BJ (cell line): ENCODE data around the gene TAP2. TPM values are rescaled to one million over a fixed set of nuclear protein-coding genes. Genes with fewer than 3 reads are reported as not detected.

Source experiments
- polyA plus RNA-seq: library from polyadenylated mRNA; depleted of rRNA; stranded (reverse); fragments of >200 nt; gene quantifications from 2 replicates; pipeline ENCODE4 v1.2.3, GENCODE V29; 2011; rRNA removed

Gene TAP2
- polyA plus RNA-seq, 1 experiment, result 25.4 TPM

Other genes starting within 250 kb of the TAP2 start
- not detected in 2 replicates for gene HLA-DRB1, start 248.9 kb downstream of the TAP2 start, polyA plus RNA-seq
- gene HLA-DQA1, start 201.3 kb downstream of the TAP2 start, polyA plus RNA-seq, result not detected in 2 replicates
- gene HLA-DQB1, start 172.1 kb downstream of the TAP2 start, polyA plus RNA-seq, result not detected in 2 replicates
- gene HLA-DQA2, start 97.3 kb downstream of the TAP2 start, polyA plus RNA-seq, result not detected in 2 replicates
- gene HLA-DQB2, start 75.2 kb downstream of the TAP2 start, polyA plus RNA-seq, result not detected in 2 replicates
- 0.12 and 0.16 TPM in 2 replicates for gene HLA-DOB, start 21.7 kb downstream of the TAP2 start, polyA plus RNA-seq
- 56.7 and 79.6 TPM in 2 replicates for gene PSMB8, start 5.3 kb upstream of the TAP2 start, polyA plus RNA-seq
- 58.4 and 80.4 TPM in 2 replicates for gene TAP1, start 15.0 kb upstream of the TAP2 start, polyA plus RNA-seq
- 37.9 and 44.7 TPM in 2 replicates for gene PSMB9, start 15.5 kb upstream of the TAP2 start, polyA plus RNA-seq
- gene HLA-DMB, start 102.3 kb upstream of the TAP2 start, polyA plus RNA-seq, result not detected in 2 replicates
- gene HLA-DMA, start 114.4 kb upstream of the TAP2 start, polyA plus RNA-seq, result 3.5 and 3.8 TPM in 2 replicates
- gene BRD2, start 129.9 kb upstream of the TAP2 start, polyA plus RNA-seq, result 110 and 128 TPM in 2 replicates
- not detected in 2 replicates for gene HLA-DOA, start 170.9 kb upstream of the TAP2 start, polyA plus RNA-seq
- gene HLA-DPA1, start 234.9 kb upstream of the TAP2 start, polyA plus RNA-seq, result 11.2 and 12.1 TPM in 2 replicates
- gene HLA-DPB1, start 237.3 kb upstream of the TAP2 start, polyA plus RNA-seq, result 8.2 and 11.2 TPM in 2 replicates